Bronchial epithelial cell (primary cell): ENCODE results near the gene CMSS1. TPM values are rescaled to one million over a fixed set of nuclear protein-coding genes. Genes with fewer than 3 reads are reported as not detected.

ENCODE experiments used
- DNase-seq: peaks from one replicate; pipeline ENCODE4 v3.0.0-alpha.2; 2010; ENCODE audit warnings: low read depth
- FAIRE-seq: peaks from 2 replicates; lab custom pipeline; 2011; peaks lifted over from hg19 to GRCh38; lab: Jason Lieb, UNC
- H3K27me3 ChIP-seq: 2 replicates; pipeline ENCODE4 v1.5.1; 2011; ENCODE audit warnings: low read length; ENCODE audit not compliant: control insufficient read depth, insufficient read depth
- H3K36me3 ChIP-seq: 2 replicates; pipeline ENCODE4 v1.5.1; 2011; ENCODE audit warnings: low read length; ENCODE audit not compliant: control insufficient read depth, insufficient read depth
- H3K4me3 ChIP-seq: 2 replicates; pipeline ENCODE4 v1.5.1; 2011; ENCODE audit warnings: mild to moderate bottlenecking, low read depth, low read length, control low read depth
- total RNA-seq: library from RNA; depleted of rRNA; stranded (reverse); fragments of >200 nt; gene quantifications from 2 replicates; pipeline ENCODE4 v1.2.1, GENCODE V29; 2014
- TF ChIP-seq, protein P1 (sequence below): IDR thresholded peaks from 2 replicates; pipeline ENCODE4 v1.5.1; 2011; ENCODE audit warnings: mild to moderate bottlenecking, moderate library complexity, low read length, control low read depth, inconsistent platforms; ENCODE audit not compliant: insufficient read depth, severe bottlenecking

Gene CMSS1
- total RNA-seq, 1 donor from 2014 or later = 21.3 TPM

DNA sequence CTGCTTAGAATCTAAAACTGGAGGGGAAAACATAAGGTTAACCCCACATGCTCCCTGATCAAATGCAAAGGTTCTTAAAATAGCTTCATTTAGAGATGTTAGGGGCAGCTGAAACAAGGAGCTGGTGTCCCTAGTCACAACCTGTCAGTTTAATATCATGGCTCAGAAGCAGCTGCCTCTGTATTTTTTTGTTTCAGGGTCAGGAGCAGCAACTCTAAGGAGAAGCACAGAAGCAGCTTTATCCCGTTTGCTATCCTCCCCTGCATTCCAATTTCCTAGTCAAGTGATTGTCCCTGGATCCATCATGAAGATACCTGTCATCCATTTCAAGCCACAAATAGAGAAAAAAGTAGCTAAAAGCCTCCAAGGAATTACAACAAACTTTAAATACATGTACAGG, 292.5 kb downstream of the CMSS1 start:
- H3K36me3 ChIP-seq = no peaks in the 10 kb centered on the region
- H3K4me3 ChIP-seq = no peak overlapping the region
- H3K27me3 ChIP-seq = no peaks in the 10 kb centered on the region
- TF ChIP-seq, protein P1, sequence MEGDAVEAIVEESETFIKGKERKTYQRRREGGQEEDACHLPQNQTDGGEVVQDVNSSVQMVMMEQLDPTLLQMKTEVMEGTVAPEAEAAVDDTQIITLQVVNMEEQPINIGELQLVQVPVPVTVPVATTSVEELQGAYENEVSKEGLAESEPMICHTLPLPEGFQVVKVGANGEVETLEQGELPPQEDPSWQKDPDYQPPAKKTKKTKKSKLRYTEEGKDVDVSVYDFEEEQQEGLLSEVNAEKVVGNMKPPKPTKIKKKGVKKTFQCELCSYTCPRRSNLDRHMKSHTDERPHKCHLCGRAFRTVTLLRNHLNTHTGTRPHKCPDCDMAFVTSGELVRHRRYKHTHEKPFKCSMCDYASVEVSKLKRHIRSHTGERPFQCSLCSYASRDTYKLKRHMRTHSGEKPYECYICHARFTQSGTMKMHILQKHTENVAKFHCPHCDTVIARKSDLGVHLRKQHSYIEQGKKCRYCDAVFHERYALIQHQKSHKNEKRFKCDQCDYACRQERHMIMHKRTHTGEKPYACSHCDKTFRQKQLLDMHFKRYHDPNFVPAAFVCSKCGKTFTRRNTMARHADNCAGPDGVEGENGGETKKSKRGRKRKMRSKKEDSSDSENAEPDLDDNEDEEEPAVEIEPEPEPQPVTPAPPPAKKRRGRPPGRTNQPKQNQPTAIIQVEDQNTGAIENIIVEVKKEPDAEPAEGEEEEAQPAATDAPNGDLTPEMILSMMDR = no peak
- DNase-seq (no peak), FAIRE-seq (no peak)

DNA sequence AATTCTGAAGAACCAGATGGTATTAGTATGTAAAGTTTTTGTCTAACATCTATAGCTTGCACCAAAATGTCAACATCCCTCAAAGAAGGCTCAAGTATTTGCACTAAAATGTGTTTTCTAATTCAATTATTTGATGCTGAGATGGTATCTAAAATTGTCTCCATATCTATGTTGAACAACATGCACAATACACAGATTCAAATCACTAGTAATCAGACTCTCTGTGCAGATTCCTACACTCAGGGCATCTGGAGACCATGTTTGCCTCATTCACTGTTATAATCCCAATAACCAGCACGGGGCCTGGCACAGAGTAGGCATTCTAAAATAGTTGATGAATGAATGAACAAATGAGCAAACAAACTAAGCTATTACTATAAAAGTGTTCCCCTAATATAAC, 294.1 kb downstream of the CMSS1 start:
- FAIRE-seq (no peak), DNase-seq (no peak)
- Histone ChIP-seq H3K4me3 (no peak overlapping the region), H3K27me3 (no peaks in the 10 kb centered on the region), H3K36me3 (no peaks in the 10 kb centered on the region)
- TF ChIP-seq, protein P1 = no peak

DNA sequence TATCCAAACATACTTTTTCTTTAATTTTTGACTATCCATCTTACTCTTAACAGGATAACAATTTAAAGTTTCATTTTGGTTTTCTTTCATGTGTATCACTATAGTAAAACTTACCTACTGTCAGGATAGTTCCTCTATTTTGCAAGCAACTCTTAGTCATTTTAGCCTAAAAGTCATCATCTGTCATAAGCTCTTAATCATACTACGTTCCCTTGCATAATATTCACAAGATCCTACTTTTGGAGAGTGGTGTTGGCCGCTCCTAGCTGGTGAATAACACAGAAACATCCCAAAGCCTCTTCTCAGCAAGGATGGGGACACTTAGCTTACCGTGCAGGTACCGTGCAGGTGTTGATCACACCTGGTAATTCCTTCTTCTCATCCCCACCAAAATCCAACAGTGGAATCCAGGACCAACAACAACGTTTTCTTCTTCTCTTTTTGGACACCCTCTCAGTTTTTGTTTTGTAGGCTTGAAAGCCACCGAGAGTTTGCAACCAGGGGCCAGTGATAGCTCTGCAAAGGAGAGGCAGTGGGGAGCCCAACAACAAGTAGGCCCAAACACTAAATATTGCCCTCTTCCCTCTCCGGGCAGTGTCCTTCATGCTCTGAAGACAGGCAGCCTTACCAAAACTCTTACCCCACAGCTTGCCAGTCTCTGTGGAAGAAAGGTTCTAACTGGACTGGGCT, 296.2 kb downstream of the CMSS1 start:
- Histone ChIP-seq H3K36me3 (no peaks in the 10 kb centered on the region), H3K27me3 (no peaks in the 10 kb centered on the region), H3K4me3 (no peak overlapping the region)
- TF ChIP-seq, protein P1 = no peak
- DNase-seq (peak; percentile 82), FAIRE-seq (no peak)

DNA sequence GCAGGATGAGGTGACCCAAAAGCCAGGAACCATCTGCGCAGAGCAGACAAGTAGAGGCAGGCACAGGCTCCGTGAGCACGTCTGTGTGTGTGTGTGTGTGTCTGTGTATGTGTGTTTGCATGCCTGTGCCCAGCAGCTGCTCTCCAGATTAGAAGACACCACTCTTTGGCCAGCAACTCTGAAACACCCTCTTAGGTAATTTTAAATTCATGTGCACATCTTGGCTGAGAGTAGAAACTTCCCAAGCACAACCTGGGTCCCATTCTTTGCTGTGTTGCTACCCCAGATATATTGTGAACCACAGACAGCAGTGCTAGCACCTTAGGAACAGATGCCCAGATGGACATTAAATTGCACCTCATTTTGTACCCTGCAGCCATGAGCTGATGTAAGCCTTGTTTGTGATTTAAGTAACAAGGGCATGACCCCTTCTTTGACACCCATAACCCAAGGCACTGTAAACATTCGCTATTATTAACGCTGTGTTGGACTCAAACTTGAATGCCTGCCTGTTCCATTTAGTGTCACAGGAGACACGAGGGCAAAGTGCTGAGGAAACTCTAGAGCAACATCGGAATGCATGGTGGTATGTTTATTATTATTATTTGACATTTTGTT, 296.9 kb downstream of the CMSS1 start, which contains the start of gene FILIP1L:
Gene FILIP1L, minus strand, starts transcription at position 89 of the 618 bp plus-strand sequence.
- Histone ChIP-seq H3K36me3 (no peaks in the 10 kb centered on the region), H3K4me3 (no peak within 1 kb of the TSS), H3K27me3 (no peaks in the 10 kb centered on the region)
- TF ChIP-seq, protein P1 = no peak
- DNase-seq (no peak), FAIRE-seq (no peak)

DNA sequence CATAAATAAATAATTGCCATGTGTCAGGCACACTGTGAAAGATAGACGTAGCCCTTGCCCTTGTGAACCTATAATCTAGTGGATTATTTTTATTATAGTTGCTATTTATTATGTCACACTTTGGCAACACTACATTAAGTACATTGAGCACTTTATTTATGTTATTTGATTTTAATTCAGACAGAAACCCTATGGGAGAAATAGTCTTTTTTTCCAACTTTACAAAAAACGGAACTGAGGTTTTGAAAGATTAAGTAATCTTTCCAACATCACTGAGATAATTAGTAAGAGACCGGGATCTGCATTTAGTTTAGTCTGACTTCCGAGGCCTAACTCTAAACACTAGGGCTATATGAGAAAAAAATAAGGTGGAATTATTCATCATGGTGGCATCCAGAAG, 299.4 kb downstream of the CMSS1 start:
- Histone ChIP-seq H3K27me3 (no peaks in the 10 kb centered on the region), H3K4me3 (no peak overlapping the region), H3K36me3 (no peaks in the 10 kb centered on the region)
- TF ChIP-seq, protein P1 = no peak
- DNase-seq (no peak), FAIRE-seq (no peak)
